OCI-LY3 (cell line): ENCODE data around the gene CGA.
A peak's percentile ranks its signal among the peaks of the same experiment; 100 is the strongest.

Source experiments
- H2AFZ ChIP-seq: fragments of 200-600, 300-600 bp; shearing (Covaris generic); 2 replicates; pipeline ENCODE4 v1.6.0; 2014; ENCODE audit warnings: antibody characterized with exemption, low read depth, low read length
- H3K27ac ChIP-seq: fragments of 200-600, 300-600 bp; sonication (generic); 2 replicates; pipeline ENCODE4 v1.5.1; 2014; ENCODE audit warnings: mild to moderate bottlenecking, low read length, moderate library complexity, mixed read lengths
- H3K27me3 ChIP-seq: fragments of 200-600, 300-600 bp; sonication (generic); 2 replicates; pipeline ENCODE4 v1.6.1; 2014; ENCODE audit warnings: low read depth, low read length, mixed read lengths
- H3K36me3 ChIP-seq: fragments of 200-600, 300-600 bp; sonication (generic); replicated peaks from 2 replicates; pipeline ENCODE3; 2014; ENCODE audit warnings: low read depth, low read length, mixed read lengths
- H3K4me1 ChIP-seq: fragments of 300-600, 200-600 bp; sonication (generic); 2 replicates; pipeline ENCODE4 v1.6.1; 2014; ENCODE audit warnings: low read length, mixed read lengths
- H3K4me2 ChIP-seq: fragments of 200-600, 300-600 bp; sonication (generic); 2 replicates; pipeline ENCODE4 v1.6.1; 2014; ENCODE audit warnings: low read length, mixed read lengths
- H3K4me3 ChIP-seq: fragments of 300-600, 200-600 bp; sonication (generic); 2 replicates; pipeline ENCODE4 v1.5.1; 2014; ENCODE audit warnings: antibody characterized with exemption, mild to moderate bottlenecking, low read length, moderate library complexity
- H3K79me2 ChIP-seq: fragments of 300-600, 200-600 bp; shearing (Covaris generic); 2 replicates; pipeline ENCODE4 v1.6.1; 2014; ENCODE audit warnings: mild to moderate bottlenecking, low read length, mixed read lengths
- H3K9ac ChIP-seq: fragments of 300-600, 200-600 bp; shearing (Covaris generic); 2 replicates; pipeline ENCODE4 v1.6.0; 2014; ENCODE audit warnings: mild to moderate bottlenecking, low read length, moderate library complexity
- H3K9me3 ChIP-seq: fragments of 200-600, 300-600 bp; shearing (Covaris generic); 2 replicates; pipeline ENCODE4 v1.6.1; 2014; ENCODE audit warnings: low read length, mixed read lengths; ENCODE audit not compliant: insufficient read depth
- H4K20me1 ChIP-seq: fragments of 200-600, 300-600 bp; sonication (generic); 2 replicates; pipeline ENCODE4 v1.6.1; 2016; ENCODE audit warnings: low read length, mixed read lengths; ENCODE audit not compliant: insufficient read depth
- EZH2phosphoT487 ChIP-seq: fragments of 200-600 bp; shearing (Covaris generic); IDR thresholded peaks from 2 replicates; pipeline ENCODE4 v1.6.1; 2018; ENCODE audit warnings: antibody characterized with exemption, mixed run types, low read depth
- TF ChIP-seq, protein P1 (sequence below): fragments of 200-600, 300-600 bp; sonication (generic); IDR thresholded peaks from 2 replicates; pipeline ENCODE4 v1.5.1; 2014; ENCODE audit warnings: antibody characterized with exemption, low read length, low read depth

The CGA gene

DNA sequence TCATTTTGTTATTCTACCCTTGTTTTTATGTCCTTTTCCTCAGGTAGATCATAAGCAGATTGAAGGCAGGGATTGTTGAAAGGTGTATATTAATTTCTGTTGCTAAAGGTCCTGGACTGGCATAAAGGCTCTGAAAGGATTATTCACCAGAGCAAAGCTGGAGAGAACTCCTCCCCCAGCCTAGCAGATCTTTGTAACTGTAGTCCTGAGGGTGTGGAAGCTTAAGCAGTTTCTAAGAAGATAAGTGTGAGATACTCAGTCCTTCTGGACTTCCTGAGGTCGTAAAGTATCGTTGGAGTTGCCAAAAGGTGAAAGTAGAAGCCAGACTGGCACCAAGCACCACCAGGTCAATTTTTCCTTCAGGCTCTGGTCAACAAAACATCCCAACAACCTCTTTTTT, 24.2 kb downstream of the CGA start:
- H2AFZ ChIP-seq = no peak overlapping the region
- H3K27ac ChIP-seq = no peak overlapping the region
- no peak overlapping the region for H3K4me2 ChIP-seq
- H3K27me3 ChIP-seq = no peaks in the 10 kb centered on the region; the same call in 1 of the 2 replicates
- no peaks in the 10 kb centered on the region for H4K20me1 ChIP-seq
- H3K9me3 ChIP-seq = no peaks in the 10 kb centered on the region
- H3K4me3 ChIP-seq = no peak overlapping the region
- no peak overlapping the region for H3K9ac ChIP-seq
- peaks cover 13% of the 10 kb centered on the region for H3K4me1 ChIP-seq
- no peaks in the 10 kb centered on the region for H3K36me3 ChIP-seq
- H3K79me2 ChIP-seq = no peaks in the 10 kb centered on the region
- no peak for TF ChIP-seq EZH2phosphoT487
- TF ChIP-seq, protein P1, sequence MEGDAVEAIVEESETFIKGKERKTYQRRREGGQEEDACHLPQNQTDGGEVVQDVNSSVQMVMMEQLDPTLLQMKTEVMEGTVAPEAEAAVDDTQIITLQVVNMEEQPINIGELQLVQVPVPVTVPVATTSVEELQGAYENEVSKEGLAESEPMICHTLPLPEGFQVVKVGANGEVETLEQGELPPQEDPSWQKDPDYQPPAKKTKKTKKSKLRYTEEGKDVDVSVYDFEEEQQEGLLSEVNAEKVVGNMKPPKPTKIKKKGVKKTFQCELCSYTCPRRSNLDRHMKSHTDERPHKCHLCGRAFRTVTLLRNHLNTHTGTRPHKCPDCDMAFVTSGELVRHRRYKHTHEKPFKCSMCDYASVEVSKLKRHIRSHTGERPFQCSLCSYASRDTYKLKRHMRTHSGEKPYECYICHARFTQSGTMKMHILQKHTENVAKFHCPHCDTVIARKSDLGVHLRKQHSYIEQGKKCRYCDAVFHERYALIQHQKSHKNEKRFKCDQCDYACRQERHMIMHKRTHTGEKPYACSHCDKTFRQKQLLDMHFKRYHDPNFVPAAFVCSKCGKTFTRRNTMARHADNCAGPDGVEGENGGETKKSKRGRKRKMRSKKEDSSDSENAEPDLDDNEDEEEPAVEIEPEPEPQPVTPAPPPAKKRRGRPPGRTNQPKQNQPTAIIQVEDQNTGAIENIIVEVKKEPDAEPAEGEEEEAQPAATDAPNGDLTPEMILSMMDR = no peak

DNA sequence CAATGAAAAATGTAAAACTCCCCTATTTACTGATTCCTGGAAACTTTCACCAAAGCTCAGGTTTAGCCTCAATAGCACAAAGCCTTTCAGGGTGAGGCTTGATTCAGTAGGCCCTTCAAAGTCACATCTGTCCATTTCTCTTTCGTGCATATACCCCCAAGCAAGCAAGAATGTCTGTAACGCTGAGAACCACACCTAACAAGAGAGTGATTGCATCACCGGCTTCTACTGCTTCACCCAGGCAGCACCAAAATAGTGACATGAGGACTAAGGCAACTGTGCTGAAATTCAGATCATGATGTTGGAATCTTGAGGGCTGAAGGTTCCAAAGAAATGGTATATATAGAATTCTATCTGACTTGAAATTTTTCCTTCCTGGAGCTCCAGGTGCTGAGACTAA, 26.1 kb downstream of the CGA start:
- Histone ChIP-seq H3K27me3 (no peaks in the 10 kb centered on the region; the same call in 1 of the 2 replicates), H3K4me3 (no peak overlapping the region), H3K4me1 (peaks cover 13% of the 10 kb centered on the region), H3K27ac (no peak overlapping the region), H3K9ac (no peak overlapping the region), H3K79me2 (no peaks in the 10 kb centered on the region), H3K4me2 (no peak overlapping the region), H3K36me3 (no peaks in the 10 kb centered on the region), H3K9me3 (no peaks in the 10 kb centered on the region), H4K20me1 (no peaks in the 10 kb centered on the region), H2AFZ (no peak overlapping the region)
- TF ChIP-seq, protein P1 = no peak
- TF ChIP-seq EZH2phosphoT487 = no peak

DNA sequence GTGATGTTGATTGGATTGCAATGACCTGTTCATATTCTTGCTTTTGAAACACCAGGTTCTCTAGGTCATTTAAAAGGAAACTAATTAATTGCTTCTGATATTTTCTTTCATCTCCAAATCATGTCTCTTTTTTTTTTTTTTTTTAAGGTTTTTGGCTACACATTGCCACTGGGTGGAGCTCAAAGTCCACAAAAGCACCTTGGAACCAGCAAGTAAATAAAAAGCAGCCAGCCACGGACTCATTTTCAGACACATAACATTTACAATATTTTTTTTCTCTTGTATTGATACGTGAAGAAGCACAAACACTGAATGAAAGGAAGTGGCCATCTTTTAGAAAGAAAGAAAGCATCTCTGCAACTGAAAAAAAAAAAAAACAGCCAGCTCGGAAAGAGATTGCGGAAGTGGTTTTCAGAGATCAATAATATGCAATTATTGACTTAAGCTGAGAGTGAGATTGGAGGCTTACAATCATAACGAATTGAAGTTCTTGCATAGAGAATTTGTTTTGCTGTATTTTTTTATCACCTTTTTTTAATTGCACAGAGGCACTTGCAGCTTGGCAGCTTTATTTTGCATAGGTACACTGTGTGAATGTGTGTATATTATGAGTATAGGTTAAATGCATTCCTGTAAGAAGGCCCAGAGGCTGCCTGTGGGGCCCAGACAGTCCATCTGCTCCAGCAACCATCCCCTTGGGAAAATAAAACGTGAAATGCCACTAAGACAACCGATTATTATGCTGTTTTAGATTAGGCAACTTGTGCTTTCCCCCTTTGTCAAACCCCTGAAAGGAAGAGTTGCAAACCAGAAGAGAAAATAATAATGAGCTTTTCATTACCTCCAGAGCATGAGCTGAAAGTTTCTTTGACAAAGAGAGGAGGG, 28.2 kb downstream of the CGA start:
- no peaks in the 10 kb centered on the region for H4K20me1 ChIP-seq
- H3K9ac ChIP-seq = peak overlapping the region; percentile 53
- peak overlapping the region; percentile 74 for H3K4me3 ChIP-seq
- H3K79me2 ChIP-seq = no peaks in the 10 kb centered on the region
- H3K4me2 ChIP-seq = peak overlapping the region; percentile 64
- TF ChIP-seq EZH2phosphoT487 = no peak
- TF ChIP-seq, protein P1 = peak; percentile 66
- H3K4me1 ChIP-seq = peaks cover 13% of the 10 kb centered on the region
- no peaks in the 10 kb centered on the region for H3K9me3 ChIP-seq
- no peaks in the 10 kb centered on the region for H3K36me3 ChIP-seq
- H3K27ac ChIP-seq = no peak overlapping the region
- peak overlapping the region; percentile 78 for H2AFZ ChIP-seq
- no peaks in the 10 kb centered on the region; the same call in 1 of the 2 replicates for H3K27me3 ChIP-seq

DNA sequence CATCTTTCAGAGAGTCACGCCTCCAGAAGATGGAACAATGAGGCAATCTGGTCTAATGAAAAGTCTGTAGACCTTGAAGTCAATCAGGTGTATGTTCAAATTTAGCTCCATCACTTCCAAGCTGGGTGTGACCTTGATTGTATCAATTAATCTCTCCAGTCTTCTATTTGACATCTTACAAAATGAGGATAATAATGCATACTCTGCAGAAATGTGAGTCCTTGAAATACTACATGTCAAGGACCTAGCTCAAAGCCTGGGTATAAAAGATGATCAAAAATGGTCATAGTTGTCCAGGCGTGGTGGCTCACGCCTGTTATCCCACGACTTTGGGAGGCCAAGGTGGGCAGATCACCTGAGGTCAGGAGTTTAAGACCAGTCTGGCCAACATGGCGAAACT, 29.8 kb downstream of the CGA start:
- Histone ChIP-seq H4K20me1 (no peaks in the 10 kb centered on the region), H3K27me3 (no peaks in the 10 kb centered on the region), H3K27ac (no peak overlapping the region), H3K4me2 (no peak overlapping the region), H3K79me2 (no peaks in the 10 kb centered on the region), H3K4me3 (no peak overlapping the region), H3K36me3 (no peaks in the 10 kb centered on the region), H3K9me3 (no peaks in the 10 kb centered on the region), H3K4me1 (peaks cover 13% of the 10 kb centered on the region), H2AFZ (no peak overlapping the region), H3K9ac (no peak overlapping the region)
- no peak for TF ChIP-seq EZH2phosphoT487
- TF ChIP-seq, protein P1 = no peak
